ES-I3 (cell line): ENCODE measurements around the gene CFAP298.

Source experiments
- H3K36me3 ChIP-seq: 2 replicates; pipeline ENCODE4 v1.6.1; 2013; ENCODE audit warnings: mild to moderate bottlenecking, low read length, control low read depth, moderate library complexity; ENCODE audit not compliant: insufficient read depth
- H3K4me1 ChIP-seq: 2 replicates; pipeline ENCODE4 v1.6.1; 2013; ENCODE audit warnings: mild to moderate bottlenecking, control low read depth, low read length; ENCODE audit not compliant: insufficient read depth
- H3K9ac ChIP-seq: 2 replicates; pipeline ENCODE4 v1.6.1; 2013; ENCODE audit warnings: low read depth, mild to moderate bottlenecking, low read length, moderate library complexity
- H3K9me3 ChIP-seq: 2 replicates; pipeline ENCODE4 v1.6.1; 2013; ENCODE audit warnings: mild to moderate bottlenecking, low read length, moderate library complexity; ENCODE audit not compliant: control insufficient read depth, insufficient read depth

CFAP298 gene

DNA sequence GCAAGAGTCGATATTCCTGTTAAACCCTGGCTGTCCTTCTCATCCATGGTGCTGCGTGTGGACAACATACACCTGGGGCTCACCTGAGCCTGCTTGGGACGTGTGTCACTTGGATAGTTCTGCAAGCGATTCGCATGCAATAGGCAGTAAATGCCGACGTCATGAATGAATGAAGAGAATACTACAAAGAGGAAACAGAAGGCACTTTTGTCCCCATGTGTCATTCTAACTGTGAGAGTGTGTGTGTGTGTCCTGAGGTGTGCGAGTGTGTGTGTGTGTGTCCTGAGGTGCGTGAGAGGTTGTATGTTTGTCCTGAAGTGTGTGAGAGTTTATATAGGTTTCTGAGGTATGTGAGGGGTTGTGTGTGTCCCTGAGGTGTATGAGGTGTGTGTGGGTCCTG is 26.2 kb downstream of the CFAP298 start:
- H3K36me3 ChIP-seq: no peaks in the 10 kb centered on the region
- H3K9me3 ChIP-seq: no peaks in the 10 kb centered on the region
- H3K9ac ChIP-seq: no peak overlapping the region
- no peaks in the 10 kb centered on the region for H3K4me1 ChIP-seq

DNA sequence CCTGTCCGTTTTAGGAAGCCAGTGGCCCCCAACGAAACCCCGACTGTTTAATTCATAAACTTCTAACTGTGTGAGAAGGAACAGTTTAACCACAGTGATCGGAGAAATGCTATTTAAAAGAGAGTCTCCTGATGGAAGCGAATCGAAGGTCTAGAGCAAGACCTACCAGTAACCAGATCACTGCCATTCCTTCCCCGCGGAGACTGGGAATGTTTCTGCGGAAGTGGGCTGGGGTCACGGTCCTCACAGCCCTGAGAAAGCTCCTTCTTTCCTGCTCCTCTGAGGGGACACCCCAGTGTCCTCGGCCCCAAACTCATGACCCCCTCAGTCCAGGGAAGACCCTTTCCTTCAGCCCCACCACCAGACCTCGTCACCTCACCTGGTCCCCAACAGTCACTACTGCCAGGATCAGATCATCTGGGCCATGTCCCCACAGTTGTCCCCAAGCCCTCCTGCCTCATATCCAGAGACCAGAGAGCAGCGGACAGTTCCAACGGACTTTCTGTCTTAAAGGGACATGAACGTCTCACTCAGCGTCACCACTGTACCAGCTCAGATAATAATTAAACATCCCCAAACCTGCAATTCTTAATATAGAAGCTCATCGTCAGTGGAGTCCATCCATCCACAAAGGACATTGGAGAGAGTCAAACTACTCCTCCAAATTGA is 27.0 kb downstream of the CFAP298 start, which contains the start of gene TCP10L:
TCP10L (minus strand) TSS at position 482 of the 669 bp plus-strand sequence. CDS start 1,219 bp downstream, outside the sequence.
- no peaks in the 10 kb centered on the region for H3K36me3 ChIP-seq
- no peaks in the 10 kb centered on the region for H3K9me3 ChIP-seq
- H3K4me1 ChIP-seq: no peaks in the 10 kb centered on the region
- no peak within 1 kb of the TSS for H3K9ac ChIP-seq

GRCh38 chr21:32584472-32584871 is 27.7 kb downstream of the CFAP298 start:
- Histone ChIP-seq H3K4me1 (no peaks in the 10 kb centered on the region), H3K9ac (no peak overlapping the region), H3K36me3 (no peaks in the 10 kb centered on the region)

DNA sequence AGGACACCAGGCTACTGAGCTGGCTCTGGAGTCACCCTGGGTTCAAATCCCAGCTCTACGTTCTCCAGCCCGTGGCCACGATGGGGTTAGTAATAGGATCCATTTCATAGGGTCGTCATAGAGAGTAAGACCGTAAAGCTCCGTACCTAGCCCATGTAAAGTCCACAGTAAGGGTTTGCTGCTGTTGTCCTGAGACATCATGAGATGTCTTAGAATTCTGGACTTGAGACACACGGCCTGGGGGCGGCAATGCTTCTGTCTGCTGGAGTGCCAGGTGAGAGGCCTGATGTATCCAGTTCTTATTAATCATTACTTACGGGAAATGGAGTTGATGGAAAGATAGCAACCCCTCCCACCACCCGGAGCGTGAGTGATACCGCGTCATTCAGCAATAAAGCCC is 30.4 kb downstream of the CFAP298 start:
- Histone ChIP-seq H3K4me1 (no peaks in the 10 kb centered on the region), H3K9me3 (no peaks in the 10 kb centered on the region), H3K9ac (no peak overlapping the region), H3K36me3 (no peaks in the 10 kb centered on the region)

More at GRCh38 chr21:32584472-32584871, 27.7 kb downstream of the CFAP298 start:
- no peaks in the 10 kb centered on the region for H3K9me3 ChIP-seq

DNA sequence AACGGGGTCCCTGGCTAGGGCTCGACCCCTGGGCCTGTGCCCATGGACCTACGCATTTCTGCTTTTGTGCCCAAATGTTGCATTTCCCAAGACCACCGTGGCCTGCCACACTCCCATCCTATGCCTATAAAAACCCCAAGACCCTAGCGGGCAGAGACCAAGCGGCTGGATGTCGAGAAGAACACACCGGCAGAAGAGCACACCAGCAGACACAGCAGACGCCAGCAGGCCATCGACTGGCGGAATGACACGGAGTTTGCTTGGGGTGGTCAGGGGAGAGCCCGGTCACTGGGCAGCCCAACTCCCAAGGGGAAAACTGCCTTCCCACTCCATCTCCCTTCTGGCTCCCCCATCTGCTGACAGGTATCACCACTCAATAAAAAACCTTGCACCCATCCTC is 31.2 kb downstream of the CFAP298 start:
- Histone ChIP-seq H3K4me1 (no peaks in the 10 kb centered on the region), H3K9me3 (no peaks in the 10 kb centered on the region), H3K36me3 (no peaks in the 10 kb centered on the region), H3K9ac (no peak overlapping the region)

- Histone ChIP-seq H3K36me3 (no peaks in the 10 kb centered on the region), H3K9ac (no peak overlapping the region), H3K4me1 (peaks cover under 1% of the 10 kb centered on the region; the same call in 1 of the 2 replicates), H3K9me3 (no peaks in the 10 kb centered on the region)
Measured at GRCh38 chr21:32578107-32578691, 34.0 kb downstream of the CFAP298 start.

- no peak overlapping the region for H3K9ac ChIP-seq
Measured at GRCh38 chr21:32576011-32576410, 36.2 kb downstream of the CFAP298 start.

DNA sequence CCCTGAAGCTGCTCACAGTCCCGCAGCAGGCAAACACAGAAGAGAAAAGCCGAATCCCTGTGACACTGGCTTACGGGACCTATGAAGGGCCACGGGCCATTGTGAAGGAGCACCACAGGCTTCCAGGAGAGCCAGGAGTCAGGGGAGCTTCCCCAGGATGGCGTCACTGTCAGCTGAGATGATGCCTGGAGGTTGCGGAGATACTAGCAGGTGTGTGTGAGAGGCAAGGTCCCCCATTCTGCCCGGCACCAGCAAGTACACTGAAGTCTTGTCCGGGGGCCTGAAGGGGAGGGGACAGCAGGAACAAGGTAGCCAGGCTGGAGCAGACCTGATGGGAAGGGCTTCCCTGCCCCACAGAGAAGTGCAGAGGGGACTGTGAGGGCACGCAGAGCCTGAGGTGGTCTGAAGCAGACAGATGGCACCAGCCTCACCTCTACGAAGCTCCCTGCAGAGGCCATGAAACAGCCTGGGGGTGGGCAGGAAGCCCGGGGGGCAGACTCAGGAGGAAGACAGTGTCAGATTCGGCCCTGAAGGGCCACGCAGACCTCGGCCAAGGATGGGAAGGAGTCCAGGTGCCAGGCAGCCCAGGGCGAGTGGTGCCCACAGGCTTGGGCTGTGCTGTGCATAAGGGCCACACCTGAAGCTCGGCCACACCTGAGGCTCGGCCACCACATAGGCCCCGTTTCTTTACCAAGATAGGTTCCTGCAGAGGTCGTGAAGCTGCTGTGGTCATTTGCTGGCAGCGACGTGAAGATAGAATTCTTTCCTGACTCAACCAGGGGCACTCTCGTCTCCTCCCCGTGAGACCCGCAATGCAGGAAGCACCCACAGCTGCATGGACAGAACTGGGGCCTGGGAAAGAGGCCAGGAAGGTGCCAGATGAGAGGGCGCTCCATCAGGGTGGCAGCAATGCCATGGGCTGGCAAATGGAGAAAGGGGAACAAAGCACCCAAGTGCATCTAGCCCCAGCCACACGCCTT is 36.9 kb downstream of the CFAP298 start:
- no peak overlapping the region for H3K9ac ChIP-seq
- H3K9me3 ChIP-seq: no peaks in the 10 kb centered on the region
- no peaks in the 10 kb centered on the region for H3K36me3 ChIP-seq
- peaks cover 7% of the 10 kb centered on the region; the same call in 1 of the 2 replicates for H3K4me1 ChIP-seq

More at GRCh38 chr21:32576011-32576410, 36.2 kb downstream of the CFAP298 start:
- H3K4me1 ChIP-seq: peaks cover 7% of the 10 kb centered on the region; the same call in 1 of the 2 replicates
- H3K9me3 ChIP-seq: no peaks in the 10 kb centered on the region
- H3K36me3 ChIP-seq: no peaks in the 10 kb centered on the region

DNA sequence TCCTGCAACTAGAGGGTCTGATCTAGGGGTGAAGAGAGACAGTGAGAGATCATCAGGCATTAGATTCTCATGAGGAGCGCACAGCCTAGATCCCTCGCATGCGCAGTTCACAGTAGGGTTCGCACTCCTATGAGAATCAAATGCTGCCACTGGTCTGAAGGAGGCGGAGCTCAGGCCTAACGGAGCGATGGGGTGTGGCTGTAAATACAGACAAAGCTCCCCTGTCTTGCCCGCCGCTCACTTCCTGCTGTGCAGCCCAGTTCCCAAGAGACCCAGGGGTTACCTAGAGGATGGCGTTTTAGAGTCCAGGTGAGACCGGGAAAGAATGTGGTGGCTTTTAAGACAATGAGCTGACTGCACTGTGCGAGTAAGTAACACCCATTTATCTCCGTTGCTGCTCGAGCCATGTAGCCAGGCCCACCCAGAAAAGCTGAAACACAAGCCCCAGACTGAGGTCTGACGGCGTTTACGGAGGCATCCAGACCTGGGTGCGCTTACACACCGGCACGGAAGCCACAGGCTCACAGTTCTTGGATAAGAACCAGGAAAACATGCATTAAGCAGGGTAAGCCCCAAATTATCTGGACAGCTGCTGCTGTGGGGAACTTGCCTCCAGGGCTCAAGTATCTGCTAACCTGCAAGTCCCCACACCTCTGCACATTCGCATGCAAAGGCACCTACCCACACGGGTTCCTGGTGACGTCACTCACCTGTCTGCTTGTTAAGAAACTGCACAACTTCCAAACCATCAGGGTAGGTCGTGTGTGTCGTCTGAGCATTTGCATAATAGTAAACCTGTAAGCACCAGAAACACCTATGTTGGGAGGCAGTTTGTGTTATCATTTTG is 39.4 kb downstream of the CFAP298 start:
- no peaks in the 10 kb centered on the region for H3K9me3 ChIP-seq
- no peaks in the 10 kb centered on the region for H3K36me3 ChIP-seq
- peaks cover 7% of the 10 kb centered on the region; the same call in 1 of the 2 replicates for H3K4me1 ChIP-seq
- no peak overlapping the region for H3K9ac ChIP-seq

GRCh38 chr21:32570456-32570855 is 41.7 kb downstream of the CFAP298 start:
- peaks cover 7% of the 10 kb centered on the region; the same call in 1 of the 2 replicates for H3K4me1 ChIP-seq
- H3K9ac ChIP-seq: no peak overlapping the region
- H3K36me3 ChIP-seq: no peaks in the 10 kb centered on the region
- no peaks in the 10 kb centered on the region for H3K9me3 ChIP-seq

- peaks cover 7% of the 10 kb centered on the region; the same call in 1 of the 2 replicates for H3K4me1 ChIP-seq
- peak overlapping the region; percentile 66 for H3K9ac ChIP-seq
- H3K9me3 ChIP-seq: no peaks in the 10 kb centered on the region; the same call in 1 of the 2 replicates
- no peaks in the 10 kb centered on the region for H3K36me3 ChIP-seq
Measured at GRCh38 chr21:32569261-32570230, 42.6 kb downstream of the CFAP298 start.

DNA sequence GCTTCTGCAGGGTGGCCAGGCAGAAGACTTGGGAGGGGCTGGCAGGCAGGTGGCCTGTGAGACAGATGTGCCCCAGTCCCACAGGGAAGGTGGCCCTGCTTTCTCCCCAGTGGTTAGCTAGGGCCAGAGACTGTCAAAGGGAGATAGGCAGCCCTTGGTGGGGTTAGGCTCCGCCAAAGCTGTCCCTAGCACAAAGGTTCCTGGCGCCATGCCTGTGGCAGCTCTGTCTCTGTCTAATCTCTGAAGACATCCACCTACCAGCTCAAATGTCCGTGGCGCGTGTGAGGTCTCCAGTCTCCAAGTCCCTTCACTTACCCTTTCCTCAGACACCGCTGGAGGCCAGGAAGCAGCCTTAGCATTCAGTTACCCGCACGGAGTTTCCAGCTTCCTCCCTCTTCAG is 44.6 kb downstream of the CFAP298 start:
- Histone ChIP-seq H3K4me1 (peaks cover 4% of the 10 kb centered on the region; the same call in 1 of the 2 replicates), H3K9me3 (no peaks in the 10 kb centered on the region; the same call in 1 of the 2 replicates), H3K36me3 (no peaks in the 10 kb centered on the region), H3K9ac (no peak overlapping the region)
